SW480 (cell line): ENCODE measurements around the gene ZNF234.
"Not testable (repeated sequence)": the region's sequence is repeated elsewhere in the genome, so short reads cannot be mapped to it uniquely, and the experiment has no call there.

Experiments
- DNase-seq: peaks from one replicate; pipeline ENCODE4 v3.0.0-alpha.2; 2016; ENCODE audit warnings: low spot score

ZNF234 gene

DNA sequence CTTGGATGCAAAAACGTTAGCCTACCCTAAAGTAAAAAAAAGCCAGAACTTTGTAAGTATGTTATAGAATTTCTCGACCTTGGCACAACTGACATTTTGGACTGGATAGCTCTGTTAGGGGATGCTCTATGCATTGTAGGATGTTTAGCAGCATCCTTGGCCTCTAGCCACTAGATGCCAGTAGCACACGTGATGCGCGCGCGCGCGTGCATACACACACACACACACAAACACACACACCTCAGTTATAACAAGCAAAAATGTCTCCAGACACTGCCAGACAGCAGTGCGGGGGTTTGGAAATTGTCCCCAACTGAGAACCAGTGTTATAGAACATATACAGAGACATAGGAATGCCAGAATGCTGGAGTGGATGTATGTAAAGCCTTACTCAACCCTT lies 40.8 kb downstream of the ZNF234 start:
- DNase-seq: no peak

DNA sequence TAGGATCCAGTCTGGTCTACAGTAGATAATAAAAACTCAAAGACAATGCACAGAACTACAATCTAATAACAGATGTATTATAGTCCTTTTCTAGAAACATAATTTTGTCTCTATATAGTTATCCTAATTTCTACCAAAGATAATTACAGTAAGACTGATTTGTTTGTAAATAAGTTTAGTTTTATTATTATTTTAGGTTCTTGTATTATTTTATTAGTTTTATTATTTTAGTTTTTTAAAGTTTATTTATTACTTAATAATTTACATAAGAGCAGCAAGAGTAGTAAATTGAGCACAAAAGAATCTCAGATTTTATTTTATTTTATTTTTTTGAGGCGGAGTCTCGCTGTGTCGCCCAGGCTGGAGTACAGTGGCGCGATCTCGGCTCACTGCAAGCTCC lies 48.7 kb downstream of the ZNF234 start:
- no peak for DNase-seq

DNA sequence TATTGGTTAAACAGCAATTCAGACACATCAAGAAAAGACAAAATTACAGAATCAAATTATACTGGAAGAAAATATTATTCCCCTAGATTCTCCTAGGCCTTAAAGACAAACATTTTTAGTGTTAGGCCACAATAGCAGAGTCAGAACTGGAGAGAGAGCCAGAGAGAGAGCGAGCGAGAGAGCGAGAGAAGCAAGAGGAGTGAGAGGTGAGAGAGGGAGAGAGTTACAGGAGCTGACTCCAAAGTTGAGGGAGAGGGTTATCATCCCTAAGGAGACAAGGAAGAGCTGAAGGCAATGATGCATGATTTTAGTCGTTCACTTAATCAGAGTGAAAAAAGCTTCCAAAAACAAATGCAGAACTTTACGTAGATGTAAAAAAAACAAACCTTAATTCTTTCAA lies 50.8 kb downstream of the ZNF234 start:
- no peak for DNase-seq

DNA sequence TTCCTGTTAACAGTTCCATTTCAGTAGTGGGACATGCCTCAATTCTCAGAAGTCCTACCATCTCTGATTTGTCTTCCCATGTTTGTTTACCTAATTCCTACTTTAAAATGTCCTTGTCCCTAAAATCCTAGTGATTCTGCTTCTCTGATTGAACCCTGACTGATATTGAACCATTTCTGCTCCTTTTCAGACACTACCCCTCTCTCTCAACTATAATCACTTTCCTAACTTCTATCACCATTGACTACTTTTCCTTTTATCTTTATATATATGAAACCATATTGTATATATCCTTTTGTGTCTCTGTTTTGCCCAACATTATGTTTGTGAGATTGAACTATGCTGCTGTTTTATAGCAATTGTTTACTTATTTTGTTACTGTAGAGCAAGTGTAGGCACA lies 55.4 kb downstream of the ZNF234 start:
- no peak for DNase-seq

DNA sequence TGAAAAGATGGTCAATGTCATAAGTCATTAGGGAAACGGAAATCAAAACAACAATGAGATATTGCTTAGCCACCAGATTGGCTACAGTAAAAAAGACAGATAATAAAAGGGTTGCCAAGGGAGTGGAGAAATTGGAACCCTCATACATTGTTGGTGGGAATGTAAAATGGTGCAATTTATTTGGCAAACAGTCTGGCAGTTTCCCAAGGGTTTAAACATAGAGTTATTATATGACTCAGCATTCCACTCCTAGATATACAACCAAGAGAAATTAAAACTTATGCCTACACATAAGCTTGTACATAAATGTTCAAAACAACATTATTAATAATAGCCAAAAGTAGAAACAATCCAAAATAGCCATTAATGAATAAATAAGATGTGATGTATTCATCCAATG lies 61.1 kb downstream of the ZNF234 start:
- DNase-seq: no peak

DNA sequence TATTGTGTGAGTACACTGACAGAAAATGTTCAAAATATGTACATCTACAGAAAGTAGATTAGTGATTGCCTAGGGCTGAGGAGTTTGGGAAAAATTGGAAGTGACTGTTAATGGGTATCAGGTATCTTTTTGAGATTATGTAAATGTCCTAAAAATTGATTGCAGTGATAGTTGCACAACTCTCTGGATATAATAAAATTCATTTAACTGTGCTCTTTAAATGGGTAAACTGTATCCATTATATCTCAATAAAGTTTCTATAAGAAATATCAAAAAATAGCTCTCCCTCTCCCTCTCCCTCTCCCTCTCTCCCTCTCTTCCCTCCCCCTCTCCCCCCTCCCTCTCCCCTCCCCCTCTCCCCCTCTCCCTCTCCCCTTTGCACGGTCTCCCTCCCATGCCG lies 61.6 kb downstream of the ZNF234 start:
- no peak for DNase-seq

DNA sequence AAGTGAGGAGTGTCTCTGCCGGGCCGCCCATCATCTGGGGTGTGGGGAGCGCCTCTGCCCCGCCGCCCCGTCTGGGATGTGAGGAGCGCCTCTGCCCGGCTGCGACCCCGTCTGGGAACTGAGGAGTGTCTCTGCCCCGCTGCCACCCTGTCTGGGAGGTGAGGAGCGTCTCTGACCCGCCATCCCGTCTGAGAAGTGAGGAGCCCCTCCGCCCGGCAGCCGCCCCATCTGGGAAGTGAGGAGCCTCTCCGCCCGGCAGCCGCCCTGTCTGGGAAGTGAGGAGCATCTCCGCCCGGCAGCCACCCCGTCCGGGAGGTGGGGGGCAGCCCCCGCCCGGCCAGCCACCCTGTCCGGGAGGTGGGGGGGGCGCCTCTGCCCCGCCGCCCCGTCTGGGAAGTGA lies 62.5 kb downstream of the ZNF234 start:
- not testable (repeated sequence) for DNase-seq

DNA sequence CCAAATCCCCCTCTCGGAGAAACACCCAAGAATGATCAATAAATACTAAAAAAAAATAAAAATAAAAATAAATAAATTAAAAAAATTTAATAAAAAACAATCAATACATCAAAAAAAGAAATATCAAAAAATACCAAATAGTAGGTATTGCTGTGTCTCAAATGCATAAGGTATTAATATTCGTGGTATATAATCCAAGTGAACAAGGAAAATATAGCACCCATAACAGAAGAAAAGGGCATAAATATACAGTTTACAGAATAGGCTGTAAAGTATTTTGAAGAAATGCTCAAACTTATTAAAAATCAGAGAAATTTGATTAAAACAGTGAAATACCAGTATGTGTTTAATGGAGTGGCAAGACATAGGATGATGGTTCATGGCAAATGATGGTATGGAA lies 63.4 kb downstream of the ZNF234 start:
- no peak for DNase-seq

DNA sequence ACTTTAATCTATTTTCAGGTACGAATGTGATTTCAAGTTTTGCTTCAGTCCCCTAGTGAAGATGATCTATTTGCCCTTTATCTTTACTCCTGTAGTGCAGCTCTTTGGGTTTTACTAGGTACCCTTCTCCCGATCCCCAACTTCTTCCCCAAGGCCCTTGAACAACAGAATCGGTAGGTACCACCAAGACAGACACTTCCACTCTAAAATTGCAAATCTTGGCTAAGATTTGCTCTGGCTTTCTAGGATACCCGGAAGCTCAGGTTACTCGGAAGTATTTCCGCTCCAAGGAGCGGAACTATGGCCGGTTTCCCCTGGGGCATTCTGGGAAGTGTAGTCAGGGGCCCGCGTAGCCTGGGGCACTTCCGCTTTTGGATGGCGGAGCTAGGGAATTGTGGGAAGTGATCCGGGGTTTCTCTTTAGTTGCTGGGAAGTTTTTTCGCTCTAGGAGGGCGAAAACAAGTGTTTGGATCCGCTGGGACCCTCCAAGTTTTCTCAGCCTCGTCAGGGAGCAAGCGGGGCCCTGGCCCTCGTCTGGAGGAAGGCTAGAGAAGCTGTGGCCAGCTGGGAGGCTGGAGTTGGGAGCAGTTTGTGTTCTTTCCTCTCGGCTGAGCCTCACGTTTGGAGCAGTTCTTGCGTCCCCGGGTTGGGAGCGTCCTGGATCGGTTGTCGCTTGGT lies 65.9 kb downstream of the ZNF234 start:
- DNase-seq: peak; percentile 96
